EL (cell line): ENCODE data around the gene GOLGA6C.
"Not testable (repeated sequence)": the region's sequence is repeated elsewhere in the genome, so short reads cannot be mapped to it uniquely, and the experiment has no call there.

Experiments
- DNase-seq: peaks from one replicate; pipeline ENCODE4 v3.0.0-alpha.2; 2016

Gene GOLGA6C

GRCh38 chr15:75259873-75260272 lies 1.7 kb downstream of the GOLGA6C start:
- not testable (repeated sequence) for DNase-seq

GRCh38 chr15:75273751-75274359 lies 15.7 kb downstream of the GOLGA6C start:
- DNase-seq, result not testable (repeated sequence)

GRCh38 chr15:75274509-75275107 lies 16.5 kb downstream of the GOLGA6C start:
- peak; percentile 10 for DNase-seq

GRCh38 chr15:75275617-75276016 lies 17.5 kb downstream of the GOLGA6C start:
- DNase-seq, result not testable (repeated sequence)

GRCh38 chr15:75278497-75278896 lies 20.4 kb downstream of the GOLGA6C start:
- DNase-seq, result not testable (repeated sequence)

GRCh38 chr15:75282572-75282971 lies 24.4 kb downstream of the GOLGA6C start, which contains the start of gene GOLGA6D:
Gene GOLGA6D (plus strand): TSS chr15:75282835. CDS start chr15:75282876, 41 bp downstream.
- not testable (repeated sequence) for DNase-seq

- DNase-seq, result not testable (repeated sequence)
Observed at GRCh38 chr15:75284152-75284551, 26.0 kb downstream of the GOLGA6C start.

GRCh38 chr15:75293660-75294059 lies 35.5 kb downstream of the GOLGA6C start:
- not testable (repeated sequence) for DNase-seq

- DNase-seq, result not testable (repeated sequence)
Observed at GRCh38 chr15:75298541-75299310, 40.6 kb downstream of the GOLGA6C start.

GRCh38 chr15:75299311-75299688 lies 41.2 kb downstream of the GOLGA6C start:
- DNase-seq, result not testable (repeated sequence)

GRCh38 chr15:75300026-75300425 lies 41.9 kb downstream of the GOLGA6C start:
- DNase-seq, result not testable (repeated sequence)

- DNase-seq, result no peak
Observed at GRCh38 chr15:75302318-75302717, 44.2 kb downstream of the GOLGA6C start.

- DNase-seq, result not testable (repeated sequence)
Observed at GRCh38 chr15:75302753-75303152, 44.6 kb downstream of the GOLGA6C start.

GRCh38 chr15:75306188-75306587 lies 48.1 kb downstream of the GOLGA6C start:
- DNase-seq, result no peak

GRCh38 chr15:75307778-75308390 lies 49.8 kb downstream of the GOLGA6C start:
- peak; percentile 34 for DNase-seq

GRCh38 chr15:75309711-75310110 lies 51.6 kb downstream of the GOLGA6C start:
- no peak for DNase-seq

GRCh38 chr15:75312548-75312947 lies 54.4 kb downstream of the GOLGA6C start:
- DNase-seq, result peak; percentile 52

GRCh38 chr15:75313116-75313845 lies 55.1 kb downstream of the GOLGA6C start:
- DNase-seq, result no peak

- no peak for DNase-seq
Observed at GRCh38 chr15:75314552-75315290, 56.6 kb downstream of the GOLGA6C start.

- DNase-seq, result not testable (repeated sequence)
Observed at GRCh38 chr15:75319231-75319897, 61.2 kb downstream of the GOLGA6C start.
